ENCODE measurements around the gene C14orf132. TPM values are rescaled to one million over a fixed set of nuclear protein-coding genes. Genes with fewer than 3 reads are reported as not detected.

Gene C14orf132
- total and polyA plus RNA-seq, 2 of the 4 experiments (the other 2 are of a cell fraction) = 6.3 to 13.5 TPM

GRCh38 chr14:96117101-96117897 lies 78.1 kb downstream of the C14orf132 start:
- H2BK15ac ChIP-seq (ENCODE audit: low read depth, low read length) = peak overlapping the region; percentile 88
- no peak overlapping the region; the same call in 1 of the 2 replicates for H3K56ac ChIP-seq (ENCODE audit: extremely low read depth, insufficient read depth, low read length)
- peak overlapping the region; percentile 89 for H2AK5ac ChIP-seq (ENCODE audit: low read depth, low read length)
- H3K4me2 ChIP-seq (ENCODE audit: low read depth, low read length) = no peak overlapping the region
- peaks cover 26% of the 10 kb centered on the region for H3K4me1 ChIP-seq (ENCODE audit: control insufficient read depth, insufficient read depth, low read length)
- intact Hi-C loops (cut with micrococcal nuclease) = no loop called here
- peak overlapping the region; percentile 86 for H3K14ac ChIP-seq (replicated peaks; ENCODE audit: low read depth, low read length)
- peak overlapping the region; percentile 90 for H3K27ac ChIP-seq (ENCODE audit: insufficient read depth, low read length)
- no TSS peak for BruUV-seq (replicated peaks)
- peak overlapping the region; percentile 85 for H2BK5ac ChIP-seq (ENCODE audit: low read depth, low read length, poor library complexity, severe bottlenecking)
- peak overlapping the region; percentile 82 for H3K4ac ChIP-seq (ENCODE audit: low read depth, low read length)
- H3K4me3 ChIP-seq (ENCODE audit: insufficient read depth, low read depth, low read length) = no peak overlapping the region
- H4K91ac ChIP-seq (ENCODE audit: insufficient read depth, low read depth, low read length) = peak overlapping the region; percentile 97
- H4K5ac ChIP-seq (ENCODE audit: low read depth, low read length) = peak overlapping the region; percentile 58
- peak overlapping the region; percentile 7 for H2AK9ac ChIP-seq (replicated peaks; ENCODE audit: low read depth, low read length, poor library complexity)
- ATAC-seq (ENCODE audit: low read depth) (peak; percentile 3; the same call in 1 of the 2 replicates), DNase-seq (peak; percentile 54)
- in situ Hi-C loops (cut with MboI; ENCODE audit: low sequenced_read_pairs) = no loop called here
- TF ChIP-seq CTCF (conservative IDR thresholded peaks at IDR 0.05; ENCODE audit: low read depth, low read length) (0 out of 2 replicates have a peak, but pooled peaks have one; percentile 5), RAD21 (IDR thresholded peaks at IDR 0.05; ENCODE audit: low read length) (peak; percentile 23; the same call in 1 of the 2 replicates), CHD1 (IDR thresholded peaks at IDR 0.05; ENCODE audit: low read depth, low read length) (no peak)
- H3K23ac ChIP-seq (ENCODE audit: low read depth, low read length) = peak overlapping the region; percentile 34; the same call in 1 of the 2 replicates
- H3K79me1 ChIP-seq (ENCODE audit: low read depth in 1 of 2, low read length in 2 of 2) = peaks cover 0 to 4% of the 10 kb centered on the region in 2 experiments; a peak in 3 of 4 replicates
- H2AFZ ChIP-seq (replicated peaks; ENCODE audit: low read length, poor library complexity) = peak overlapping the region; percentile 44
- H2BK120ac ChIP-seq (ENCODE audit: low read depth, low read length) = peak overlapping the region; percentile 90
- peak overlapping the region; percentile 72 to 89 for H4K8ac ChIP-seq (ENCODE audit: low read depth in 2 of 2, low read length in 2 of 2)
- POLR2A ChIA-PET (ENCODE audit: unreplicated experiment) = no interaction called here
- H3K9me1 ChIP-seq (ENCODE audit: insufficient read depth, low read length) = peaks cover 11% of the 10 kb centered on the region
- 70% methylated on average over 6 of the region's 7 CpGs; no CpG with 5 or more reads in 1 of the 2 experiments for WGBS, 2 experiments (ENCODE audit: extremely low coverage in 2 of 2, insufficient read length in 1 of 2)
- H3K27me3 ChIP-seq (ENCODE audit: control insufficient read depth, insufficient read depth, low read length) = no peaks in the 10 kb centered on the region
- no peaks in the 10 kb centered on the region for H4K20me1 ChIP-seq (ENCODE audit: insufficient read depth, low read length)
- H3K9me3 ChIP-seq (ENCODE audit: control insufficient read depth, insufficient read depth, low read length) = peaks cover 3% of the 10 kb centered on the region
- H3K18ac ChIP-seq (ENCODE audit: low read depth, low read length) = peak overlapping the region; percentile 62
- dilution Hi-C loops (cut with HindIII; ENCODE audit: low sequenced_read_pairs, unreplicated experiment) = no loop called here
- CTCF ChIA-PET = interaction anchor here (0.8 kb wide), 1 partner anchor 16 kb away, joined by 4 read pairs; no protein-coding TSS in a partner anchor
- peak overlapping the region; percentile 42; the same call in 1 of the 2 replicates for H3K9ac ChIP-seq (ENCODE audit: low read depth, low read length)
- H2BK20ac ChIP-seq (ENCODE audit: low read depth, low read length) = peak overlapping the region; percentile 92
- no peaks in the 10 kb centered on the region for H3K36me3 ChIP-seq (ENCODE audit: control insufficient read depth, insufficient read depth, low read length)
